HCT116 (cell line): ENCODE measurements around the gene COL23A1. TPM values are rescaled to one million over a fixed set of nuclear protein-coding genes. Genes with fewer than 3 reads are reported as not detected.

Source experiments
- ATAC-seq: fragments of 200-7000 bp; cut with Tn5 transposase; 2 replicates; pipeline ENCODE4 v1.9.1; 2020; ENCODE audit warnings: mild to moderate bottlenecking, moderate library complexity
- BruUV-seq: library from RNA; stranded (reverse); fragments of 400-500 nt; replicated peaks from 2 replicates; lab custom pipeline; 2021; lab: Mats Ljungman, UMichigan
- CTCF ChIA-PET: fragments of 300-600 bp; sonication (Branson Sonifier 250); formaldehyde crosslinking; loops from one replicate; lab custom pipeline; 2021; ENCODE audit warnings: antibody characterized with exemption; lab: Charles Lee
- POLR2A ChIA-PET: fragments of 300-600, 350-600 bp; sonication (Branson Sonifier 250); formaldehyde crosslinking; loops from one replicate; lab custom pipeline; 2021; ENCODE audit warnings: antibody characterized with exemption; lab: Charles Lee
- RAD21 ChIA-PET, 2 experiments: fragments of 300-600 bp; sonication (Branson Sonifier 250); formaldehyde crosslinking; loops; one replicate each; lab custom pipeline; 2023; ENCODE audit warnings: low total read pairs in 2 of 2; ENCODE audit not compliant: uncharacterized antibody in 2 of 2, unreplicated experiment in 2 of 2, low non-redundant PET in 1 of 2; lab: Charles Lee
- DNase-seq: peaks from one replicate; pipeline ENCODE4 v3.0.0-alpha.2; 2010; ENCODE audit warnings: low read depth, low spot score
- H2AFZ ChIP-seq: fragments of 200-600 bp; shearing (Covaris generic), sonication (generic); 2 replicates; pipeline ENCODE4 v1.6.1; 2017; ENCODE audit warnings: low read depth, mixed run types, mixed read lengths, antibody characterized with exemption, low read length; ENCODE audit not compliant: poor library complexity, severe bottlenecking
- H3K27ac ChIP-seq: 2 replicates; pipeline ENCODE4 v1.5.1; 2012; ENCODE audit warnings: low read depth, low read length
- H3K27me3 ChIP-seq: fragments of 200-600 bp; sonication (generic); 2 replicates; pipeline ENCODE4 v1.6.1; 2016; ENCODE audit warnings: mixed run types, low read length, mixed read lengths; ENCODE audit not compliant: insufficient read depth
- H3K36me3 ChIP-seq, 2 experiments: fragments of 200-500 bp in 1 of 2; fragments of 200-600 bp in 1 of 2; sonication (Bioruptor generic) in 1 of 2; sonication (generic) in 1 of 2; 2 replicates each; pipeline versions ENCODE4 v1.5.1 to v1.6.1; 2014 to 2016; ENCODE audit warnings: low read length in 2 of 2, inconsistent platforms in 1 of 2, mixed read lengths in 1 of 2, mixed run types in 1 of 2; ENCODE audit not compliant: insufficient read depth in 2 of 2, control insufficient read depth in 1 of 2
- H3K4me1 ChIP-seq, 2 experiments: fragments of 200-600 bp in 1 of 2; sonication (generic) in 1 of 2; 2 replicates each; pipeline versions ENCODE4 v1.5.1 to v1.6.1; 2012 to 2017; ENCODE audit warnings: low read length in 2 of 2, inconsistent platforms in 1 of 2, mild to moderate bottlenecking in 1 of 2, mixed read lengths in 1 of 2, mixed run types in 1 of 2, moderate library complexity in 1 of 2; ENCODE audit not compliant: insufficient read depth in 2 of 2, control insufficient read depth in 1 of 2
- H3K4me2 ChIP-seq: fragments of 200-600 bp; sonication (generic); 2 replicates; pipeline ENCODE4 v1.6.1; 2017; ENCODE audit warnings: mixed run types, low read length, mixed read lengths
- H3K4me3 ChIP-seq, 2 experiments: fragments of 200-600 bp in 1 of 2; sonication (generic) in 1 of 2; replicated peaks in 1 of 2; 2 replicates each; pipeline ENCODE4 v1.5.1; 2011 to 2016; ENCODE audit warnings: low read length in 2 of 2, control low read depth in 1 of 2, low read depth in 1 of 2, mild to moderate bottlenecking in 1 of 2, mixed read lengths in 1 of 2, mixed run types in 1 of 2
- H3K79me2 ChIP-seq: fragments of 200-600 bp; sonication (generic); 2 replicates; pipeline ENCODE4 v1.6.1; 2017; ENCODE audit warnings: mild to moderate bottlenecking, mixed run types, low read length, moderate library complexity, mixed read lengths; ENCODE audit not compliant: insufficient read depth
- H3K9ac ChIP-seq: fragments of 200-600 bp; sonication (generic); 2 replicates; pipeline ENCODE4 v1.6.1; 2016; ENCODE audit warnings: low read length, mixed read lengths
- H3K9me2 ChIP-seq: fragments of 200-600 bp; sonication (generic), shearing (Covaris generic); 2 replicates; pipeline ENCODE4 v1.6.1; 2017; ENCODE audit warnings: mixed run types, mild to moderate bottlenecking, moderate library complexity; ENCODE audit not compliant: insufficient read depth
- H3K9me3 ChIP-seq, 2 experiments: fragments of 200-500 bp in 1 of 2; fragments of 200-600 bp in 1 of 2; sonication (Bioruptor generic) in 1 of 2; sonication (generic) in 1 of 2; 2 replicates each; pipeline ENCODE4 v1.6.1; 2014 to 2017; ENCODE audit warnings: low read length in 2 of 2, mixed read lengths in 2 of 2, inconsistent platforms in 1 of 2, low read depth in 1 of 2, mild to moderate bottlenecking in 1 of 2, mixed run types in 1 of 2, moderate library complexity in 1 of 2; ENCODE audit not compliant: control insufficient read depth in 1 of 2, insufficient read depth in 1 of 2
- H4K20me1 ChIP-seq: fragments of 200-600 bp; sonication (generic), shearing (Covaris generic); 2 replicates; pipeline ENCODE4 v1.6.1; 2017; ENCODE audit warnings: mixed run types, mild to moderate bottlenecking, moderate library complexity; ENCODE audit not compliant: insufficient read depth
- CBX3 ChIP-seq: IDR thresholded peaks from 2 replicates; pipeline ENCODE4 v1.6.1; 2012; ENCODE audit warnings: low read depth
- FOSL1 ChIP-seq: IDR thresholded peaks from 2 replicates; pipeline ENCODE4 v1.6.1; 2012; ENCODE audit warnings: low read depth
- JUND ChIP-seq: IDR thresholded peaks from 2 replicates; pipeline ENCODE4 v1.6.1; 2012
- POLR2A ChIP-seq: IDR thresholded peaks from 2 replicates; pipeline ENCODE4 v1.7.0; 2011; ENCODE audit warnings: borderline replicate concordance; ENCODE audit not compliant: insufficient read depth, insufficient read length; ENCODE audit errors: extremely low read depth
- TCF7L2 ChIP-seq: IDR thresholded peaks from 2 replicates; pipeline ENCODE4 v1.7.0; 2011; ENCODE audit warnings: borderline replicate concordance, inconsistent platforms; ENCODE audit not compliant: insufficient read depth, insufficient read length; ENCODE audit errors: extremely low read depth
- YY1 ChIP-seq: IDR thresholded peaks from 2 replicates; pipeline ENCODE4 v1.6.1; 2011; ENCODE audit warnings: low read length, low read depth, moderate library complexity, mild to moderate bottlenecking; ENCODE audit not compliant: insufficient replicate concordance; ENCODE audit errors: extremely low read depth
- intact Hi-C: fragments of 100-400 bp; cut with micrococcal nuclease; formaldehyde crosslinking; loops from 2 replicates; pipeline ENCODE4 v1.10.0; 2022
- total RNA-seq: library from RNA; stranded (reverse); gene quantifications from one replicate; pipeline ENCODE4 v1.2.1, GENCODE V29; 2021; ENCODE audit not compliant: unreplicated experiment
- TF ChIP-seq, protein P1 (sequence below): IDR thresholded peaks from 2 replicates; pipeline ENCODE4 v1.6.1; 2012; ENCODE audit warnings: low read depth
- TF ChIP-seq, protein P2 (sequence below): IDR thresholded peaks from 2 replicates; pipeline ENCODE4 v1.6.1; 2012

The COL23A1 gene
- total RNA-seq, 1 experiment from 2014 or later = not detected

DNA sequence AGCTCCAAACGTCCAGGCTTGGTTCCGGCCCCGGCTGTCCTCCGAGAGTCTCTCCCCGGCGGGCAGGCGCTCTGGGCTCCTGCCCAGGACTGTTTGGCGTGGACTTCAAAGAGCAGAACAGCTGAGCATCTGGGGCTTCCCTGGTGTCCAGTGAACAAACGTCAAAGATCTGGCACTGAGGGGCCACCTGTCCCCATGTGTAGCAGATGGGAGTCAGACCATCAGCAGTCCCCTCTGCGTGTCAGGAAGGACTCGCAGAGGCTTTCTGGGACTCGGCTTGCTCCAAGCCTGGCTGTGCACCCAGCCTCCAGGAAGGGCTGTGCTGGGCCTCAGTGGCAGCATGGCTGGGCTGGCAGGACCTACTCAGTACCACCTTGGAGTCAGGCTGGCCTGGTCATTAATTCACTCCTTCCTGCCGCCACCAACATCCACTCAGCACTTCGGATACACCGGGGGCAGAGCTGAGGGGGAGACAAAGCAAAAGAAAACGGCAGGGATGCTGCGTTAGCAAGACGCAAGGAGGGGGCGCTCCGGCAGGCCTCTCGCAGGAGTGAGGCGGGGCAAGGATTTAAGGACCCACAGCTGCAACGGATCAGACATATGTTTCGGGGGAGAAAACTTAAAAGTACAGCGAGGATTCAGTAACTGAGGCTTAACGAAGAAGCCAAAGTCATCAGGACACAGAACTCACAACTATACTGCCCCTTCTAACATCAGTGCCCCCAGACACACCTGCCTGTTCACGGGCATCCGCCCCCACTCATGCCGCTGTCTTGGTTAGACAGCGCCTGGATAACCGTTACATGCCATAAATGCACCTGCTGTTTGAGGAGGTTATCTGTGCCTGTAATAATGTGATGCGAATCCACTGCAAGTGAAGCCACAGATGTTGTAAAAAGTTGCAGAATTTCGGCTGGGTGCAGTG is 193.1 kb downstream of the COL23A1 start:
- TF ChIP-seq YY1 (no peak), JUND (no peak), FOSL1 (no peak), CBX3 (no peak), TCF7L2 (no peak), POLR2A (no peak)
- TF ChIP-seq, protein P1, sequence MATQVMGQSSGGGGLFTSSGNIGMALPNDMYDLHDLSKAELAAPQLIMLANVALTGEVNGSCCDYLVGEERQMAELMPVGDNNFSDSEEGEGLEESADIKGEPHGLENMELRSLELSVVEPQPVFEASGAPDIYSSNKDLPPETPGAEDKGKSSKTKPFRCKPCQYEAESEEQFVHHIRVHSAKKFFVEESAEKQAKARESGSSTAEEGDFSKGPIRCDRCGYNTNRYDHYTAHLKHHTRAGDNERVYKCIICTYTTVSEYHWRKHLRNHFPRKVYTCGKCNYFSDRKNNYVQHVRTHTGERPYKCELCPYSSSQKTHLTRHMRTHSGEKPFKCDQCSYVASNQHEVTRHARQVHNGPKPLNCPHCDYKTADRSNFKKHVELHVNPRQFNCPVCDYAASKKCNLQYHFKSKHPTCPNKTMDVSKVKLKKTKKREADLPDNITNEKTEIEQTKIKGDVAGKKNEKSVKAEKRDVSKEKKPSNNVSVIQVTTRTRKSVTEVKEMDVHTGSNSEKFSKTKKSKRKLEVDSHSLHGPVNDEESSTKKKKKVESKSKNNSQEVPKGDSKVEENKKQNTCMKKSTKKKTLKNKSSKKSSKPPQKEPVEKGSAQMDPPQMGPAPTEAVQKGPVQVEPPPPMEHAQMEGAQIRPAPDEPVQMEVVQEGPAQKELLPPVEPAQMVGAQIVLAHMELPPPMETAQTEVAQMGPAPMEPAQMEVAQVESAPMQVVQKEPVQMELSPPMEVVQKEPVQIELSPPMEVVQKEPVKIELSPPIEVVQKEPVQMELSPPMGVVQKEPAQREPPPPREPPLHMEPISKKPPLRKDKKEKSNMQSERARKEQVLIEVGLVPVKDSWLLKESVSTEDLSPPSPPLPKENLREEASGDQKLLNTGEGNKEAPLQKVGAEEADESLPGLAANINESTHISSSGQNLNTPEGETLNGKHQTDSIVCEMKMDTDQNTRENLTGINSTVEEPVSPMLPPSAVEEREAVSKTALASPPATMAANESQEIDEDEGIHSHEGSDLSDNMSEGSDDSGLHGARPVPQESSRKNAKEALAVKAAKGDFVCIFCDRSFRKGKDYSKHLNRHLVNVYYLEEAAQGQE = no peak
- TF ChIP-seq, protein P2, sequence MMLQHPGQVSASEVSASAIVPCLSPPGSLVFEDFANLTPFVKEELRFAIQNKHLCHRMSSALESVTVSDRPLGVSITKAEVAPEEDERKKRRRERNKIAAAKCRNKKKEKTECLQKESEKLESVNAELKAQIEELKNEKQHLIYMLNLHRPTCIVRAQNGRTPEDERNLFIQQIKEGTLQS = no peak
- RAD21 ChIA-PET = no interaction called here
- no peaks in the 10 kb centered on the region for H3K9me3 ChIP-seq

More for the DNA sequence above, 193.1 kb downstream of the COL23A1 start:
- Histone ChIP-seq H3K9ac (no peak overlapping the region), H2AFZ (no peak overlapping the region), H3K4me3 (no peak overlapping the region), H3K9me2 (no peaks in the 10 kb centered on the region), H3K79me2 (no peaks in the 10 kb centered on the region), H3K27ac (no peak overlapping the region), H4K20me1 (no peaks in the 10 kb centered on the region), H3K27me3 (0 out of 2 replicates have a peak, but pooled peaks cover 6% of the 10 kb centered on the region), H3K36me3 (no peaks in the 10 kb centered on the region), H3K4me1 (no peaks in the 10 kb centered on the region), H3K4me2 (no peak overlapping the region)
- no TSS peak for BruUV-seq
- ChIA-PET CTCF (no interaction called here), POLR2A (no interaction called here)
- no peak for ATAC-seq
- no peak for DNase-seq
- intact Hi-C loops = no loop called here
